ENCODE measurements around the gene PAGR1.

DNA sequence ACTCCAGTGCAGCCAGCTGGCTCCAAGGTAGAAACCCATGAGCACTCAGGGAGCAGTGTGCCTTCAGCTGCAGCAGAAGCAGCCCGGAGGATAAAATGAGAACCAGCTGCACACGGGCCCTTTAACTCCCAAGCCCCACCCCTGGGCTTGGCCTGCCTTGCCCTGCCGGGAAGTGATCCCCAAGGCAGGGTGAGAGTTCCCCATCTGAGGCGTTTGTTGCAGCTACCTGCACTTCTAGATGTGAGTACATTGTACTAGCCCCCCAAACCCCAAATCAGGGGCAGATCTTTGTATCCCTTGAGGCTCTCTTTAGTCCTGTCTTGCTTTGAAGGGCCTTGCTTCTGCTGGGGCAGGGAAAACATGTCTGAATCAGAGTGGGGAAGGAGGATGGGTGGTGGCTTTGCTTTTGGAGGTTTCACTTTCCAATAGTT is 4.3 kb downstream of the PAGR1 start, which contains the start of gene MVP:
- TF ChIP-seq, protein P1, sequence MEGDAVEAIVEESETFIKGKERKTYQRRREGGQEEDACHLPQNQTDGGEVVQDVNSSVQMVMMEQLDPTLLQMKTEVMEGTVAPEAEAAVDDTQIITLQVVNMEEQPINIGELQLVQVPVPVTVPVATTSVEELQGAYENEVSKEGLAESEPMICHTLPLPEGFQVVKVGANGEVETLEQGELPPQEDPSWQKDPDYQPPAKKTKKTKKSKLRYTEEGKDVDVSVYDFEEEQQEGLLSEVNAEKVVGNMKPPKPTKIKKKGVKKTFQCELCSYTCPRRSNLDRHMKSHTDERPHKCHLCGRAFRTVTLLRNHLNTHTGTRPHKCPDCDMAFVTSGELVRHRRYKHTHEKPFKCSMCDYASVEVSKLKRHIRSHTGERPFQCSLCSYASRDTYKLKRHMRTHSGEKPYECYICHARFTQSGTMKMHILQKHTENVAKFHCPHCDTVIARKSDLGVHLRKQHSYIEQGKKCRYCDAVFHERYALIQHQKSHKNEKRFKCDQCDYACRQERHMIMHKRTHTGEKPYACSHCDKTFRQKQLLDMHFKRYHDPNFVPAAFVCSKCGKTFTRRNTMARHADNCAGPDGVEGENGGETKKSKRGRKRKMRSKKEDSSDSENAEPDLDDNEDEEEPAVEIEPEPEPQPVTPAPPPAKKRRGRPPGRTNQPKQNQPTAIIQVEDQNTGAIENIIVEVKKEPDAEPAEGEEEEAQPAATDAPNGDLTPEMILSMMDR (IDR thresholded peaks at IDR 0.05) = no peak
- TF ChIP-seq EZH2phosphoT487 (IDR thresholded peaks at IDR 0.05) (no peak), EZH2 (IDR thresholded peaks at IDR 0.05) (no peak)
